Tibial nerve (tissue), 3 donors: ENCODE results near the gene MLXIPL.

Experiments
- POLR2A ChIP-seq, 2 donors: fragments of 450-650 bp; IDR thresholded peaks; one replicate each; pipeline ENCODE4 v1.6.1; 2017; ENCODE audit warnings: antibody characterized with exemption in 2 of 2, mild to moderate bottlenecking in 2 of 2, moderate library complexity in 2 of 2
- TF ChIP-seq, protein P1 (sequence below), 5 experiments: fragments of 200-600 bp in 3 of 5; fragments of 450-650 bp in 2 of 5; sonication (generic) in 3 of 5; IDR thresholded peaks; one replicate each; pipeline ENCODE4 v1.5.1; 2016 to 2019; ENCODE audit warnings: antibody characterized with exemption in 5 of 5, mild to moderate bottlenecking in 3 of 5, moderate library complexity in 2 of 5

DNA sequence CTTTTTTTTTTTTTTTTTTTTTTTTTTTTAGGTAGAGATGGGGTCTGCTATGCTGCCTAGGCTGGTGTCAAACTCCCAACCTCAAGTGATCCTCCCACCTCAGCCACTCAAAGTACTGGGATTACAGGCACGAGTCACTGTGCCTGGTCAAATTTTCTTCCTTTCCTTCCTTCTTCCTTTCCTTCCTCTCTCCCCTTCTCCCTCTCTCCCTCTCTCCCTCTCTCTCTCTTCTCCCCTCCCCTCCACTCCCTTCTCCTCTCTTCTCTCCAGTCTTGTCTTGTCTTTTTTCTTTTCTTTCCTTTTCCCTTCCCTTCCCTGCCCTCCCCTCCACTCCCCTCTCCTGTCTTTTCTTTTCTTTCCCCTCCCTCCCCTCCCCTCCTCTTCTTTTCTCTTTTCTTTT lies 7.2 kb upstream of the MLXIPL start:
- TF ChIP-seq, protein P1, sequence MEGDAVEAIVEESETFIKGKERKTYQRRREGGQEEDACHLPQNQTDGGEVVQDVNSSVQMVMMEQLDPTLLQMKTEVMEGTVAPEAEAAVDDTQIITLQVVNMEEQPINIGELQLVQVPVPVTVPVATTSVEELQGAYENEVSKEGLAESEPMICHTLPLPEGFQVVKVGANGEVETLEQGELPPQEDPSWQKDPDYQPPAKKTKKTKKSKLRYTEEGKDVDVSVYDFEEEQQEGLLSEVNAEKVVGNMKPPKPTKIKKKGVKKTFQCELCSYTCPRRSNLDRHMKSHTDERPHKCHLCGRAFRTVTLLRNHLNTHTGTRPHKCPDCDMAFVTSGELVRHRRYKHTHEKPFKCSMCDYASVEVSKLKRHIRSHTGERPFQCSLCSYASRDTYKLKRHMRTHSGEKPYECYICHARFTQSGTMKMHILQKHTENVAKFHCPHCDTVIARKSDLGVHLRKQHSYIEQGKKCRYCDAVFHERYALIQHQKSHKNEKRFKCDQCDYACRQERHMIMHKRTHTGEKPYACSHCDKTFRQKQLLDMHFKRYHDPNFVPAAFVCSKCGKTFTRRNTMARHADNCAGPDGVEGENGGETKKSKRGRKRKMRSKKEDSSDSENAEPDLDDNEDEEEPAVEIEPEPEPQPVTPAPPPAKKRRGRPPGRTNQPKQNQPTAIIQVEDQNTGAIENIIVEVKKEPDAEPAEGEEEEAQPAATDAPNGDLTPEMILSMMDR (IDR thresholded peaks at IDR 0.05) = no peak
- TF ChIP-seq POLR2A (IDR thresholded peaks at IDR 0.05) = no peak
